ENCODE data around the gene RNF138.

GRCh38 chr18:32074206-32074605 lies 17.5 kb upstream of the RNF138 start:
- no peak for TF ChIP-seq EZH2 (IDR thresholded peaks at IDR 0.05; ENCODE audit: borderline replicate concordance, insufficient read depth, low read depth, low read length, poor library complexity, severe bottlenecking)
- TF ChIP-seq, protein P1, sequence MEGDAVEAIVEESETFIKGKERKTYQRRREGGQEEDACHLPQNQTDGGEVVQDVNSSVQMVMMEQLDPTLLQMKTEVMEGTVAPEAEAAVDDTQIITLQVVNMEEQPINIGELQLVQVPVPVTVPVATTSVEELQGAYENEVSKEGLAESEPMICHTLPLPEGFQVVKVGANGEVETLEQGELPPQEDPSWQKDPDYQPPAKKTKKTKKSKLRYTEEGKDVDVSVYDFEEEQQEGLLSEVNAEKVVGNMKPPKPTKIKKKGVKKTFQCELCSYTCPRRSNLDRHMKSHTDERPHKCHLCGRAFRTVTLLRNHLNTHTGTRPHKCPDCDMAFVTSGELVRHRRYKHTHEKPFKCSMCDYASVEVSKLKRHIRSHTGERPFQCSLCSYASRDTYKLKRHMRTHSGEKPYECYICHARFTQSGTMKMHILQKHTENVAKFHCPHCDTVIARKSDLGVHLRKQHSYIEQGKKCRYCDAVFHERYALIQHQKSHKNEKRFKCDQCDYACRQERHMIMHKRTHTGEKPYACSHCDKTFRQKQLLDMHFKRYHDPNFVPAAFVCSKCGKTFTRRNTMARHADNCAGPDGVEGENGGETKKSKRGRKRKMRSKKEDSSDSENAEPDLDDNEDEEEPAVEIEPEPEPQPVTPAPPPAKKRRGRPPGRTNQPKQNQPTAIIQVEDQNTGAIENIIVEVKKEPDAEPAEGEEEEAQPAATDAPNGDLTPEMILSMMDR (IDR thresholded peaks at IDR 0.05): no peak

All from B cell (primary cell).